K562 (cell line): ENCODE results near the gene NACA. TPM values are rescaled to one million over a fixed set of nuclear protein-coding genes. Genes with fewer than 3 reads are reported as not detected.
A peak's percentile ranks its signal among the peaks of the same experiment; 100 is the strongest.

Experiments used
- BRD4 ChIP-seq: fragments of 200-600 bp; sonication (generic); IDR thresholded peaks from 2 replicates; pipeline ENCODE4 v1.6.1; 2017; ENCODE audit warnings: inconsistent platforms
- NONO ChIP-seq, 2 experiments: fragments of 200-400 bp in 1 of 2; fragments of 450-650 bp in 1 of 2; formaldehyde crosslinking in 1 of 2; IDR thresholded peaks; 2 replicates each; pipeline ENCODE4 v1.6.1; 2017; ENCODE audit warnings: low read depth in 2 of 2, mild to moderate bottlenecking in 2 of 2, moderate library complexity in 2 of 2, low read length in 1 of 2
- PCBP1 ChIP-seq: fragments of 200-400 bp; formaldehyde crosslinking; IDR thresholded peaks from 2 replicates; pipeline ENCODE4 v1.6.1; 2018; ENCODE audit warnings: mild to moderate bottlenecking, low read depth, low read length; ENCODE audit not compliant: poor library complexity, severe bottlenecking
- TEAD4 ChIP-seq, 2 experiments: sonication (generic) in 1 of 2; formaldehyde crosslinking in 1 of 2; IDR thresholded peaks; 2 replicates each; pipeline versions ENCODE4 v1.6.1 to v1.8.0; 2012 to 2022; ENCODE audit warnings: borderline replicate concordance in 1 of 2, inconsistent platforms in 1 of 2, low read length in 1 of 2, mild to moderate bottlenecking in 1 of 2, missing genetic modification reagents in 1 of 2
- YY1 ChIP-seq, 3 experiments: IDR thresholded peaks; 2 replicates each; pipeline ENCODE4 v1.6.1; 2011; ENCODE audit warnings: low read length in 2 of 3, mild to moderate bottlenecking in 2 of 3, moderate library complexity in 2 of 3, borderline replicate concordance in 1 of 3, control low read depth in 1 of 3, low read depth in 1 of 3; ENCODE audit not compliant: insufficient read depth in 3 of 3, insufficient replicate concordance in 2 of 3, control insufficient read depth in 1 of 3, insufficient read length in 1 of 3; ENCODE audit errors: extremely low read depth in 1 of 3
- polyA plus RNA-seq, 8 experiments: library from polyadenylated mRNA; depleted of rRNA in 4 of 8; stranded (reverse) in 5 of 8; unstranded in 3 of 8; fragments of >200 nt; fragmentation: Nextera tagmentation in 2 of 8; fragmentation: Illumina TruSeq in 1 of 8; extraction: Ambion mirVana in 2 of 8; extraction: Trizol in 1 of 8; gene quantifications; 2 replicates each; pipeline versions ENCODE4 v1.2.1 to v1.2.3, GENCODE V29; 2011 to 2014; ENCODE audit warnings: inconsistent platforms in 1 of 8, missing spikeins in 1 of 8
- total RNA-seq, 7 experiments: library from RNA; depleted of rRNA in 6 of 7; stranded (reverse); fragments of >200 nt in 6 of 7; fragmentation: Illumina TruSeq in 2 of 7; extraction: Trizol in 2 of 7; gene quantifications; 2 replicates each; pipeline versions ENCODE4 v1.2.1 to v1.2.3, GENCODE V29; 2011 to 2021; ENCODE audit warnings: low replicate concordance in 1 of 7
- TF ChIP-seq, protein P1 (sequence below): fragments of 250-450 bp; sonication (Bioruptor Pico); IDR thresholded peaks from 2 replicates; pipeline ENCODE4 v1.8.0; 2021; ENCODE audit warnings: moderate library complexity, mild to moderate bottlenecking, inconsistent platforms
- TF ChIP-seq, protein P2 (sequence below), 2 experiments: IDR thresholded peaks; 2 replicates each; pipeline ENCODE4 v1.6.1; 2012; ENCODE audit warnings: improper control_type of control experiment in 2 of 2, low read depth in 2 of 2, low read length in 2 of 2, borderline replicate concordance in 1 of 2

NACA gene
- total and polyA plus RNA-seq, 9 of the 15 experiments (the other 6 are each of a cell fraction or from before 2014, with no cell fraction given) = 1,030 to 2,416 (median 1,645) TPM

GRCh38 chr12:56687223-56688128, 37.6 kb downstream of the NACA start (continued):
- TF ChIP-seq, protein P1, sequence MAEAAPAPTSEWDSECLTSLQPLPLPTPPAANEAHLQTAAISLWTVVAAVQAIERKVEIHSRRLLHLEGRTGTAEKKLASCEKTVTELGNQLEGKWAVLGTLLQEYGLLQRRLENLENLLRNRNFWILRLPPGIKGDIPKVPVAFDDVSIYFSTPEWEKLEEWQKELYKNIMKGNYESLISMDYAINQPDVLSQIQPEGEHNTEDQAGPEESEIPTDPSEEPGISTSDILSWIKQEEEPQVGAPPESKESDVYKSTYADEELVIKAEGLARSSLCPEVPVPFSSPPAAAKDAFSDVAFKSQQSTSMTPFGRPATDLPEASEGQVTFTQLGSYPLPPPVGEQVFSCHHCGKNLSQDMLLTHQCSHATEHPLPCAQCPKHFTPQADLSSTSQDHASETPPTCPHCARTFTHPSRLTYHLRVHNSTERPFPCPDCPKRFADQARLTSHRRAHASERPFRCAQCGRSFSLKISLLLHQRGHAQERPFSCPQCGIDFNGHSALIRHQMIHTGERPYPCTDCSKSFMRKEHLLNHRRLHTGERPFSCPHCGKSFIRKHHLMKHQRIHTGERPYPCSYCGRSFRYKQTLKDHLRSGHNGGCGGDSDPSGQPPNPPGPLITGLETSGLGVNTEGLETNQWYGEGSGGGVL (CRISPR knock-in tag) = no peak
- TF ChIP-seq NONO (IDR thresholded peaks at IDR 0.05; ENCODE audit: low read depth in 2 of 2, low read length in 1 of 2) (no peak), BRD4 (no peak; the same call in 1 of the 2 replicates), YY1 (IDR thresholded peaks at IDR 0.05; ENCODE audit: borderline replicate concordance in 1 of 3, control insufficient read depth in 1 of 3, extremely low read depth in 1 of 3, insufficient read depth in 3 of 3, insufficient read length in 1 of 3, insufficient replicate concordance in 2 of 3, low read depth in 1 of 3, low read length in 2 of 3) (peak in 1 of 3 experiments; percentile 47), PCBP1 (peak; percentile 69), TEAD4 (IDR thresholded peaks at IDR 0.05; ENCODE audit: low read length) (no peak), TEAD4 (CRISPR knock-in tag; IDR thresholded peaks at IDR 0.05; ENCODE audit: borderline replicate concordance) (no peak)
- TF ChIP-seq, protein P2, sequence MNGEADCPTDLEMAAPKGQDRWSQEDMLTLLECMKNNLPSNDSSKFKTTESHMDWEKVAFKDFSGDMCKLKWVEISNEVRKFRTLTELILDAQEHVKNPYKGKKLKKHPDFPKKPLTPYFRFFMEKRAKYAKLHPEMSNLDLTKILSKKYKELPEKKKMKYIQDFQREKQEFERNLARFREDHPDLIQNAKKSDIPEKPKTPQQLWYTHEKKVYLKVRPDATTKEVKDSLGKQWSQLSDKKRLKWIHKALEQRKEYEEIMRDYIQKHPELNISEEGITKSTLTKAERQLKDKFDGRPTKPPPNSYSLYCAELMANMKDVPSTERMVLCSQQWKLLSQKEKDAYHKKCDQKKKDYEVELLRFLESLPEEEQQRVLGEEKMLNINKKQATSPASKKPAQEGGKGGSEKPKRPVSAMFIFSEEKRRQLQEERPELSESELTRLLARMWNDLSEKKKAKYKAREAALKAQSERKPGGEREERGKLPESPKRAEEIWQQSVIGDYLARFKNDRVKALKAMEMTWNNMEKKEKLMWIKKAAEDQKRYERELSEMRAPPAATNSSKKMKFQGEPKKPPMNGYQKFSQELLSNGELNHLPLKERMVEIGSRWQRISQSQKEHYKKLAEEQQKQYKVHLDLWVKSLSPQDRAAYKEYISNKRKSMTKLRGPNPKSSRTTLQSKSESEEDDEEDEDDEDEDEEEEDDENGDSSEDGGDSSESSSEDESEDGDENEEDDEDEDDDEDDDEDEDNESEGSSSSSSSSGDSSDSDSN (IDR thresholded peaks at IDR 0.05; ENCODE audit: borderline replicate concordance in 1 of 2, low read depth in 2 of 2, low read length in 2 of 2) = peak; percentile 50 to 74; a peak in 1 of 4 replicates
